Uterus (tissue), 4 donors: ENCODE measurements around the gene ANXA8. TPM values are rescaled to one million over a fixed set of nuclear protein-coding genes. Genes with fewer than 3 reads are reported as not detected.
"Not testable (repeated sequence)": the region's sequence is repeated elsewhere in the genome, so short reads cannot be mapped to it uniquely, and the experiment has no call there.

ENCODE experiments used
- DNase-seq, 2 donors: peaks; one replicate each; pipeline ENCODE4 v3.0.0-alpha.2; 2019 to 2020
- H3K27ac ChIP-seq, 2 donors: fragments of 200-600 bp; sonication (generic); 1 replicate in 1 of 2; 2 replicates in 1 of 2; pipeline ENCODE4 v1.5.1; 2016 to 2018
- H3K27me3 ChIP-seq, 2 donors: fragments of 200-600 bp; sonication (generic); one replicate each; pipeline ENCODE4 v1.5.1; 2018 to 2019; ENCODE audit warnings: control low read depth in 1 of 2
- H3K36me3 ChIP-seq, 2 donors: fragments of 200-600 bp; sonication (generic); one replicate each; pipeline ENCODE4 v1.5.1; 2019; ENCODE audit warnings: control low read depth in 1 of 2
- H3K4me1 ChIP-seq, 2 donors: fragments of 200-600 bp; sonication (generic); one replicate each; pipeline ENCODE4 v1.5.1; 2018 to 2019; ENCODE audit warnings: control low read depth in 1 of 2
- H3K4me3 ChIP-seq, 2 donors: fragments of 200-600 bp; sonication (generic); 1 replicate in 1 of 2; 2 replicates in 1 of 2; pipeline ENCODE4 v1.5.1; 2018 to 2019; ENCODE audit warnings: mild to moderate bottlenecking in 1 of 2
- H3K9me3 ChIP-seq, 2 donors: fragments of 200-600 bp; sonication (generic); one replicate each; pipeline ENCODE4 v1.5.1; 2019; ENCODE audit warnings: control low read depth in 1 of 2
- intact Hi-C: fragments of 100-400 bp; cut with DNase I; formaldehyde crosslinking; loops from one replicate; pipeline ENCODE4 v1.15.1; 2023; ENCODE audit warnings: low total_unique reads
- total RNA-seq, 4 donors: library from RNA; depleted of rRNA in 3 of 4; stranded (reverse); fragments of >200 nt in 3 of 4; gene quantifications; one replicate each; pipeline versions ENCODE4 v1.1.0 to v1.2.4, GENCODE V29; 2014 to 2023
- donor health status: DM: yes; HTN: yes; CAD: no.

ANXA8 gene
- total RNA-seq: under 1 TPM in 1 of 4 donors, not detected in 3; 0.67 TPM

GRCh38 chr10:47483923-47484322, at the start of gene ANXA8:
Gene ANXA8, minus strand, starts transcription at chr10:47484115. Its CDS starts 182 bp downstream, at chr10:47483933.
- H3K27me3 ChIP-seq, H3K4me3 ChIP-seq, H3K27ac ChIP-seq, H3K4me1 ChIP-seq, H3K9me3 ChIP-seq, DNase-seq, intact Hi-C loops, H3K36me3 ChIP-seq: not testable (repeated sequence)

- H3K9me3 ChIP-seq, H3K4me1 ChIP-seq, H3K27ac ChIP-seq, H3K4me3 ChIP-seq, H3K36me3 ChIP-seq, intact Hi-C loops, H3K27me3 ChIP-seq, DNase-seq: not testable (repeated sequence)
Measured at GRCh38 chr10:47523475-47523874, 39.6 kb upstream of the ANXA8 start, which contains the start of gene AGAP9. Gene AGAP9, minus strand, starts transcription at chr10:47523638. Its CDS starts 112 bp downstream, at chr10:47523526.

GRCh38 chr10:47502313-47502712, 18.4 kb upstream of the ANXA8 start:
- H3K36me3 ChIP-seq, DNase-seq, H3K27ac ChIP-seq, H3K4me3 ChIP-seq, H3K4me1 ChIP-seq, intact Hi-C loops, H3K9me3 ChIP-seq, H3K27me3 ChIP-seq: not testable (repeated sequence)

GRCh38 chr10:47494226-47494625, 10.3 kb upstream of the ANXA8 start:
- intact Hi-C loops, H3K27ac ChIP-seq, DNase-seq, H3K4me3 ChIP-seq, H3K4me1 ChIP-seq, H3K27me3 ChIP-seq, H3K36me3 ChIP-seq, H3K9me3 ChIP-seq: not testable (repeated sequence)

- H3K27ac ChIP-seq, intact Hi-C loops, H3K36me3 ChIP-seq, DNase-seq, H3K9me3 ChIP-seq, H3K4me1 ChIP-seq, H3K27me3 ChIP-seq, H3K4me3 ChIP-seq: not testable (repeated sequence)
Measured at GRCh38 chr10:47491600-47491999, 7.7 kb upstream of the ANXA8 start, which contains the start of gene FAM25G. Gene FAM25G, minus strand, starts transcription at chr10:47491700. Its CDS starts 26 bp downstream, at chr10:47491674.

GRCh38 chr10:47489630-47490029, 5.7 kb upstream of the ANXA8 start:
- H3K4me3 ChIP-seq, H3K9me3 ChIP-seq, H3K4me1 ChIP-seq, intact Hi-C loops, H3K27ac ChIP-seq, H3K27me3 ChIP-seq, H3K36me3 ChIP-seq, DNase-seq: not testable (repeated sequence)

GRCh38 chr10:47485943-47486342, 2.0 kb upstream of the ANXA8 start:
- intact Hi-C loops, H3K36me3 ChIP-seq: not testable (repeated sequence)

GRCh38 chr10:47484786-47485185, 871 bp upstream of the ANXA8 start:
- H3K36me3 ChIP-seq, H3K4me3 ChIP-seq, intact Hi-C loops, H3K27ac ChIP-seq, H3K4me1 ChIP-seq, H3K27me3 ChIP-seq, H3K9me3 ChIP-seq, DNase-seq: not testable (repeated sequence)

More at GRCh38 chr10:47485943-47486342, 2.0 kb upstream of the ANXA8 start:
- not testable (repeated sequence) for DNase-seq, H3K4me1 ChIP-seq, H3K9me3 ChIP-seq, H3K27me3 ChIP-seq, H3K27ac ChIP-seq, H3K4me3 ChIP-seq

- H3K9me3 ChIP-seq, H3K4me3 ChIP-seq, H3K4me1 ChIP-seq, intact Hi-C loops, H3K36me3 ChIP-seq, H3K27me3 ChIP-seq, DNase-seq, H3K27ac ChIP-seq: not testable (repeated sequence)
Measured at GRCh38 chr10:47482367-47482766, 1.5 kb downstream of the ANXA8 start.

- H3K27me3 ChIP-seq, H3K9me3 ChIP-seq, DNase-seq, H3K36me3 ChIP-seq, H3K4me1 ChIP-seq, H3K4me3 ChIP-seq, H3K27ac ChIP-seq, intact Hi-C loops: not testable (repeated sequence)
Measured at GRCh38 chr10:47481768-47482181, 2.1 kb downstream of the ANXA8 start.

GRCh38 chr10:47481182-47481766, 2.6 kb downstream of the ANXA8 start:
- H3K4me3 ChIP-seq, H3K9me3 ChIP-seq, H3K27ac ChIP-seq, intact Hi-C loops, DNase-seq, H3K4me1 ChIP-seq, H3K27me3 ChIP-seq, H3K36me3 ChIP-seq: not testable (repeated sequence)

GRCh38 chr10:47480133-47480532, 3.8 kb downstream of the ANXA8 start:
- H3K4me1 ChIP-seq, H3K27ac ChIP-seq, intact Hi-C loops, H3K36me3 ChIP-seq, H3K27me3 ChIP-seq, H3K4me3 ChIP-seq, H3K9me3 ChIP-seq, DNase-seq: not testable (repeated sequence)

GRCh38 chr10:47478114-47478513, 5.8 kb downstream of the ANXA8 start:
- intact Hi-C loops, H3K9me3 ChIP-seq, H3K4me3 ChIP-seq, DNase-seq, H3K4me1 ChIP-seq, H3K27me3 ChIP-seq, H3K27ac ChIP-seq, H3K36me3 ChIP-seq: not testable (repeated sequence)

- intact Hi-C loops, DNase-seq, H3K36me3 ChIP-seq, H3K4me1 ChIP-seq, H3K9me3 ChIP-seq, H3K27ac ChIP-seq, H3K27me3 ChIP-seq, H3K4me3 ChIP-seq: not testable (repeated sequence)
Measured at GRCh38 chr10:47477078-47477477, 6.8 kb downstream of the ANXA8 start.
